Nephron progenitor cell (in vitro differentiated cells): ENCODE data around the gene ANXA2.

Experiments
- DNase-seq: peaks from one replicate; pipeline ENCODE4 v3.0.0; 2021
- H3K27ac Mint-ChIP-seq: 2 replicates; pipeline ENCODE4 v1.8.0; 2021; ENCODE audit warnings: mild to moderate bottlenecking, moderate library complexity, mixed read lengths
- H3K27me3 Mint-ChIP-seq: 2 replicates; pipeline ENCODE4 v1.8.0; 2021; ENCODE audit warnings: mild to moderate bottlenecking, low read depth, mixed read lengths; ENCODE audit not compliant: poor library complexity
- H3K36me3 Mint-ChIP-seq: 2 replicates; pipeline ENCODE4 v1.8.0; 2021; ENCODE audit warnings: low read depth, mixed read lengths
- H3K4me1 Mint-ChIP-seq: 2 replicates; pipeline ENCODE4 v1.8.0; 2021; ENCODE audit warnings: mixed read lengths
- H3K4me3 Mint-ChIP-seq: 2 replicates; pipeline ENCODE4 v1.8.0; 2021; ENCODE audit warnings: mild to moderate bottlenecking, moderate library complexity, mixed read lengths
- H3K9me3 Mint-ChIP-seq: 2 replicates; pipeline ENCODE4 v1.8.0; 2021; ENCODE audit warnings: mild to moderate bottlenecking, moderate library complexity, mixed read lengths
- TF ChIP-seq, protein P1 (sequence below): fragments of 200-600 bp; sonication (generic); IDR thresholded peaks from 2 replicates; pipeline ENCODE4 v1.5.0; 2021; ENCODE audit warnings: antibody characterized with exemption

Gene ANXA2

DNA sequence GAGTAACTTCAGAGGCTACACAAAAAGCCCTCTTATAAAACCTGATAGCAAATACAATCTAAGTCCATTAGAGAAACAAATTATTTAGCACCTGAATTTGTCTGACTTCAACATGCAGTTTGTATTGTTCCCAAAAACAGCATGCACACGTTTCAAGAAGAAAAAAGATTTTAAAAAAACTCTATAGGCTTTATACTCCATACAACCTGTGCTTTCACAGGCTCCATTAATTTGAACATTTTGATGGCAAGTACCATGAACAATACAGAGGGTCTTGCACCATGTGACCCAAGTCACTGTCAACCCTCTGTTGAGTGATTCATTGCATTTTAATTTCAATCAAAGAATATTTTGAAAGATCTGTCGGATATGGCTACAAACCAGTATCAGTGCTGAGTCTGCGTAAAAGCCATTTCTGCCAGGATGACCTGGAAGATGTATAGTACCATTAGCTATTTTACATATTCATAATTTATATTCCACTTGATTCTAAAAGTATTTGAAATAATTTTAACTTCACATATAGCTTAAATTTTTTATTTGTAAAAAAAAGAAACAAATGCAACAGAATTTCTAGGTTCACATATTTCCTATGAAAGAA lies 13.2 kb downstream of the ANXA2 start:
- peaks cover 14% of the 10 kb centered on the region for H3K4me1 Mint-ChIP-seq
- TF ChIP-seq, protein P1, sequence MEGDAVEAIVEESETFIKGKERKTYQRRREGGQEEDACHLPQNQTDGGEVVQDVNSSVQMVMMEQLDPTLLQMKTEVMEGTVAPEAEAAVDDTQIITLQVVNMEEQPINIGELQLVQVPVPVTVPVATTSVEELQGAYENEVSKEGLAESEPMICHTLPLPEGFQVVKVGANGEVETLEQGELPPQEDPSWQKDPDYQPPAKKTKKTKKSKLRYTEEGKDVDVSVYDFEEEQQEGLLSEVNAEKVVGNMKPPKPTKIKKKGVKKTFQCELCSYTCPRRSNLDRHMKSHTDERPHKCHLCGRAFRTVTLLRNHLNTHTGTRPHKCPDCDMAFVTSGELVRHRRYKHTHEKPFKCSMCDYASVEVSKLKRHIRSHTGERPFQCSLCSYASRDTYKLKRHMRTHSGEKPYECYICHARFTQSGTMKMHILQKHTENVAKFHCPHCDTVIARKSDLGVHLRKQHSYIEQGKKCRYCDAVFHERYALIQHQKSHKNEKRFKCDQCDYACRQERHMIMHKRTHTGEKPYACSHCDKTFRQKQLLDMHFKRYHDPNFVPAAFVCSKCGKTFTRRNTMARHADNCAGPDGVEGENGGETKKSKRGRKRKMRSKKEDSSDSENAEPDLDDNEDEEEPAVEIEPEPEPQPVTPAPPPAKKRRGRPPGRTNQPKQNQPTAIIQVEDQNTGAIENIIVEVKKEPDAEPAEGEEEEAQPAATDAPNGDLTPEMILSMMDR = no peak
- H3K27me3 Mint-ChIP-seq = no peaks in the 10 kb centered on the region
- H3K4me3 Mint-ChIP-seq = no peak overlapping the region
- peaks cover 6% of the 10 kb centered on the region for H3K9me3 Mint-ChIP-seq
- no peak for DNase-seq
- H3K36me3 Mint-ChIP-seq = peaks cover 26% of the 10 kb centered on the region
- H3K27ac Mint-ChIP-seq = no peak overlapping the region

DNA sequence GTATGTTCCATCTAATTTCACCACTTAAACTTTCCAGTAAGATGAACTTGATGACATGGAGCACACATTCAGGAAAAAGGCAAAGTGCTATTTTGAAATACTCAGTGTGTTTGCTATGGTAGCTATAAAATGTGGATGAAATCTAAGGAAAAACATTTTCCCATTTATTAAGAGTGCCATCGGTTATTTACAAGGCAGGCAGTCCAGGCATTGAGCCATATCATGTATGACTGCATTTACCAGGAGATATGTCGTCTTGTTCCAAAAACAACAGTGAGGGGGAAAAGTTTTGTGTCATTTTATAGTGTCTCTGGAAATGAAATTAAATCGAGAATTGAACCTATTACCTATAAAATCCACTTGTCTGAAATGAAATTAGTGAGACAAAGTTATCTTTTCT lies 13.7 kb downstream of the ANXA2 start:
- Mint-ChIP-seq H3K27ac (no peak overlapping the region), H3K27me3 (no peaks in the 10 kb centered on the region), H3K9me3 (peaks cover 6% of the 10 kb centered on the region), H3K4me1 (peaks cover 9% of the 10 kb centered on the region), H3K4me3 (no peak overlapping the region), H3K36me3 (peaks cover 22% of the 10 kb centered on the region)
- TF ChIP-seq, protein P1 = no peak
- no peak for DNase-seq

DNA sequence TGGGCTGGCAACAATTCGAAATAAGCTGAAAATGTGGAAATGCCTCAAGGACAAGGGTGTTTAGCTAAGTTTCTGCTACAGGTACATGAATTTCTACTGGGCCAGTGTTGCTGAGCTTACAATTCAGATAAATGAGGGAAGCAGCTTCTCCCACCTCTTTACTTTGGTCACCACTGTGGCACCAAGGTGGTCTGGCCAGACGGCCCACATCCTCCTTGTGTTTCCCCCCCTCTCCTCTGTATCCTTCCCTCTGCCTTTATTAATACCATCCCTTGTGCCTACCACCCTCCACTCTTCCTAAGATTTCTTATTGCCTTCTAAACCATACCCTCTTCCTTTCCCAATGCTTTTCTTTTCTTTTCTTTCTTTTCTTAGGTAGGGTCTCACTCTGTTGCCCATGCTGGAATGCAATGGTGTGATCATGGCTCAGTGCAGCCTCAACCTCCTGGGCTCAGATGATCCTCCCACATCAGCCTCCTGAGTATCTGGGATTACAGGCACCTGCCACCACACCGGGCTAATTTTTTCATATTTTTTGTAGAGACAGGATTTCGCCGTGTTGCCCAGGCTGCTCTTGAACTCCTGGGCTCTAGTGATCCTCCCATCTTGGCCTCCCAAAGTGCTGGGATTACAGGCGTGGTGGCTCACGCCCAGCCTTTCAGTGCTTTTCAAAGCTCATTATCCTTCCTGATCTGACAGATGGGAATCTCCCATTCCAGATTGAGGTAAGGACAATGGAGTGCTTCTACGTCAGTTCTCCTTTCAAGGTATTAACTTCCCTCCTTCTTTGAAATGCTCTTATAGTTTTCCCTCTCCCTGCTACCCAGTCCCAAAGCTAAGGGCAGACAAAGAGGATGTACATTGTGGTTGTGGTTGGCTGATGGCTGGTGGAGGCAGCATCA lies 14.8 kb downstream of the ANXA2 start:
- no peak for DNase-seq
- H3K36me3 Mint-ChIP-seq = peaks cover 22% of the 10 kb centered on the region
- peaks cover 8% of the 10 kb centered on the region for H3K4me1 Mint-ChIP-seq
- H3K27me3 Mint-ChIP-seq = no peaks in the 10 kb centered on the region
- H3K27ac Mint-ChIP-seq = no peak overlapping the region
- H3K4me3 Mint-ChIP-seq = no peak overlapping the region
- TF ChIP-seq, protein P1 = no peak
- peaks cover 6% of the 10 kb centered on the region for H3K9me3 Mint-ChIP-seq

DNA sequence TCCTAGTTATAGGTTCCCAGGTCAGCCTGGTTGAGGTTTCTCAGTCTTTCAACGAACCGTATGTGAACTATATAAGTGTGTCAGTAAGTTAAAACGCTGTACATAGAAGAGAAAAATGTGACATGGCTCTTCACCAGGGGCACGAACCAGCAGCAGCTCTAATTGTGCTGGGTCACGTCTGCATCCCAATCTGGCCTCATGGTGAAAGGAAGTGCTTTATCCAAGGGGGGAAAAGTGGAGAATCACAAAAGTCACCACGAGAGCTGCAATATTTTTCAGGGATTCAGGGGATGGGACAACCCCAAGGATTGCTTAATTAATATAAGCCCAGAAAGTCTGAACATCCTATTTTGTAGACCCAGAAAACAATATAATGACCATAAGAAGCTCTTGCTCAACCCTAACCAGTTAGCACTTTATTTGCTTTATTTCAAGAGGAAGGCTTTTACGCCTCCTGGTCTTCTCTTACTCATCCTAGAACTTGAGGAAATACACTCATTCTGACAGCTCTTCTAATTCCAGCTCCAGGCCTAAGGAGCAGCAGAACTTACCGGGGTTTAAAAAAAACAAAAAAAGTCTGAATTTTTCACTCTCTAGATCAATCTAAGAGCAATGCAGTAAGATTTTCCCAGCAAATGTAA lies 16.5 kb downstream of the ANXA2 start:
- DNase-seq = no peak
- TF ChIP-seq, protein P1 = no peak
- Mint-ChIP-seq H3K27ac (peak overlapping the region; percentile 75), H3K9me3 (no peaks in the 10 kb centered on the region), H3K27me3 (no peaks in the 10 kb centered on the region), H3K36me3 (peaks cover 20% of the 10 kb centered on the region), H3K4me1 (peaks cover 19% of the 10 kb centered on the region), H3K4me3 (no peak overlapping the region)

DNA sequence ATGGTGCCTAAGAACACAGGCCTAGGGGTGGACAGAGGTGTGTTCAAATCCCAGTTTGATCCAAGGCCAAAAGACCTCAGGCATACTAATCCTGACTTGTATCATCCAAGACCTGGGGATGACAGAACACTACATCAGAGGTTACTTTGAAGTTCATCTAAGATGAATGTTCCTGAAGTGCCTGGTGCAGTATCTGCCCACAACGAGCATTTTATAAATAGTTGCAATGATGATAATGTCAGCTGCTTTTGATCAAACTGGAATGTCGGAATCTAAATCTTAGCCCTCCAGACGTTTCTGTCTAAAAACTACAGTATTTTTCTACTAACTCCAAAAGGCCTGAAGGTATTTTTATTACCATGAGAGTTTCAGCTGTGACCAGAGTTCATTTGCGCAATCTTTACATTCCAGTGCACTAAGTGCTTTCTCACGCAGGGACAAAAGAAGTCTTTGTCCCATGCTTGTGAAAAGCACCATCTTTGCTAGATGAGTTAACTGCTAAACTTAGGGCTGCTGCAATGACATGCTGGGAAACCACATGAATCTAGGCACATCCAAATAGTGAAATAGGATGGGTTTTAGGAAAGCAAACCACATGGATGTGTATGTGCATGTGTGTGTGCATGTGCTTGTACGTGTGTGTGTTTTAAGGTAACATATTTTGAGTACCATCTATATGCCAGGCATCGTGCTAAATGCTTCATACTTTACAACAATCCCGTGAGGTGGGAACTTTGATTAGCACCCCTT lies 18.1 kb downstream of the ANXA2 start:
- DNase-seq = no peak
- Mint-ChIP-seq H3K9me3 (no peaks in the 10 kb centered on the region), H3K27ac (peak overlapping the region; percentile 57), H3K4me3 (no peak overlapping the region), H3K27me3 (peaks cover 5% of the 10 kb centered on the region), H3K4me1 (peaks cover 35% of the 10 kb centered on the region), H3K36me3 (peaks cover 20% of the 10 kb centered on the region)
- TF ChIP-seq, protein P1 = no peak
